GM12878 (cell line): ENCODE data around the gene BUD23. TPM values are rescaled to one million over a fixed set of nuclear protein-coding genes. Genes with fewer than 3 reads are reported as not detected.

Experiments used
- ATAC-seq: fragments of 200-7000 bp; cut with Tn5 transposase; 3 replicates; pipeline ENCODE4 v1.9.1; 2020; ENCODE audit warnings: mild to moderate bottlenecking, moderate library complexity
- BruUV-seq: library from RNA; stranded (reverse); fragments of 400-500 nt; replicated peaks from 2 replicates; lab custom pipeline; 2021; lab: Mats Ljungman, UMichigan
- CTCF ChIA-PET: fragments of 300-600 bp; sonication (Branson Sonifier 250); formaldehyde crosslinking; extraction: SDS; loops from one replicate; lab custom pipeline; 2021; ENCODE audit warnings: inconsistent platforms; lab: Yijun Ruan, JAX
- POLR2A ChIA-PET: fragments of 350-600 bp; formaldehyde crosslinking; extraction: SDS; loops from one replicate; lab custom pipeline; 2021; ENCODE audit warnings: inconsistent platforms; lab: Charles Lee
- RAD21 ChIA-PET: fragments of 300-600 bp; sonication (Branson Sonifier 250); formaldehyde crosslinking; loops from one replicate; lab custom pipeline; 2023; ENCODE audit warnings: antibody characterized with exemption; ENCODE audit not compliant: unreplicated experiment; lab: Charles Lee
- SMC1A ChIA-PET: fragments of 300-600 bp; sonication (Branson Sonifier 250); formaldehyde crosslinking; loops from one replicate; lab custom pipeline; 2023; ENCODE audit not compliant: unreplicated experiment, uncharacterized antibody; lab: Charles Lee
- DNase-seq: peaks from one replicate; pipeline ENCODE4 v3.0.0-alpha.2; 2011; ENCODE audit warnings: low read depth, low spot score
- FAIRE-seq: peaks from 3 replicates; lab custom pipeline; 2011; peaks lifted over from hg19 to GRCh38; lab: Jason Lieb, UNC
- H2AFZ ChIP-seq: 2 replicates; pipeline ENCODE4 v1.6.0; 2011; ENCODE audit warnings: low read depth, low read length, control low read depth; ENCODE audit not compliant: control insufficient read depth
- H3K27ac ChIP-seq: 2 replicates; pipeline ENCODE4 v1.5.1; 2011; ENCODE audit warnings: control low read depth; ENCODE audit not compliant: control insufficient read depth, insufficient read depth
- H3K27me3 ChIP-seq, 2 experiments: replicated peaks in 1 of 2; 2 replicates each; pipeline versions ENCODE4 v1.6.0 to v1.6.1; 2011; ENCODE audit warnings: low read length in 1 of 2; ENCODE audit not compliant: control insufficient read depth in 2 of 2, insufficient read depth in 2 of 2
- H3K36me3 ChIP-seq, 2 experiments: 2 replicates each; pipeline ENCODE4 v1.5.1; 2011; ENCODE audit warnings: low read length in 1 of 2; ENCODE audit not compliant: control insufficient read depth in 2 of 2, insufficient read depth in 2 of 2
- H3K4me1 ChIP-seq: 2 replicates; pipeline ENCODE4 v1.6.1; 2011; ENCODE audit warnings: mild to moderate bottlenecking, low read length, moderate library complexity, mixed read lengths; ENCODE audit not compliant: control insufficient read depth, insufficient read depth
- H3K4me2 ChIP-seq: 2 replicates; pipeline ENCODE4 v1.6.0; 2011; ENCODE audit warnings: control low read depth; ENCODE audit not compliant: control insufficient read depth, insufficient read depth
- H3K4me3 ChIP-seq: fragments of 200-600 bp; sonication (generic); 2 replicates; pipeline ENCODE4 v1.5.1; 2016
- H3K79me2 ChIP-seq: 2 replicates; pipeline ENCODE4 v1.6.0; 2011; ENCODE audit warnings: low read length; ENCODE audit not compliant: control insufficient read depth, insufficient read depth
- H3K9ac ChIP-seq: 2 replicates; pipeline ENCODE4 v1.8.0; 2011; ENCODE audit warnings: low read length, control low read depth, mixed read lengths; ENCODE audit not compliant: control insufficient read depth, insufficient read depth
- H3K9me3 ChIP-seq: replicated peaks from 3 replicates; pipeline ENCODE4 v1.5.1; 2011; ENCODE audit warnings: mild to moderate bottlenecking, low read length; ENCODE audit not compliant: control insufficient read depth, insufficient read depth
- H4K20me1 ChIP-seq: 2 replicates; pipeline ENCODE4 v1.6.0; 2011; ENCODE audit not compliant: control insufficient read depth, insufficient read depth
- EED ChIP-seq: sonication (generic); IDR thresholded peaks from 2 replicates; pipeline ENCODE4 v1.6.1; 2016; ENCODE audit warnings: antibody characterized with exemption, low read depth
- FOXK2 ChIP-seq: fragments of 450-650 bp; IDR thresholded peaks from 2 replicates; pipeline ENCODE4 v1.6.1; 2017; ENCODE audit warnings: mild to moderate bottlenecking, moderate library complexity
- HDAC6 ChIP-seq: fragments of 200-600 bp; sonication (generic); IDR thresholded peaks from one replicate; pipeline ENCODE4 v1.8.0; 2017; ENCODE audit warnings: antibody characterized with exemption; ENCODE audit not compliant: unreplicated experiment
- IRF4 ChIP-seq: IDR thresholded peaks from 2 replicates; pipeline ENCODE4 v1.6.1; 2011; ENCODE audit warnings: low read depth, low read length
- MEF2B ChIP-seq: fragments of 450-650 bp; IDR thresholded peaks from 2 replicates; pipeline ENCODE4 v1.6.1; 2018; ENCODE audit warnings: mild to moderate bottlenecking, moderate library complexity; ENCODE audit not compliant: partially characterized antibody, poor library complexity, severe bottlenecking
- MYC ChIP-seq: IDR thresholded peaks from 2 replicates; pipeline ENCODE4 v1.6.1; 2011; ENCODE audit warnings: mild to moderate bottlenecking, low read length, moderate library complexity, inconsistent platforms; ENCODE audit not compliant: insufficient read depth, insufficient replicate concordance, insufficient read length, severe bottlenecking
- POU2F2 ChIP-seq: IDR thresholded peaks from 3 replicates; pipeline ENCODE4 v1.6.1; 2011; ENCODE audit warnings: low read depth, mild to moderate bottlenecking, low read length, borderline replicate concordance
- RAD51 ChIP-seq: fragments of 450-650 bp; IDR thresholded peaks from 2 replicates; pipeline ENCODE4 v1.6.1; 2016; ENCODE audit warnings: moderate library complexity, mild to moderate bottlenecking, inconsistent platforms
- SMAD1 ChIP-seq: fragments of 450-650 bp; IDR thresholded peaks from 2 replicates; pipeline ENCODE4 v1.6.1; 2018; ENCODE audit warnings: mild to moderate bottlenecking, low read depth; ENCODE audit not compliant: partially characterized antibody
- SRF ChIP-seq, 2 experiments: IDR thresholded peaks; 2 replicates each; pipeline ENCODE4 v1.6.1; 2011; ENCODE audit warnings: low read depth in 2 of 2, low read length in 2 of 2, mild to moderate bottlenecking in 1 of 2, moderate library complexity in 1 of 2
- YBX1 ChIP-seq: fragments of 450-650 bp; IDR thresholded peaks from 2 replicates; pipeline ENCODE4 v1.6.1; 2016; ENCODE audit warnings: antibody characterized with exemption
- WGBS: methylation state at CpG from one replicate; pipeline ENCODE4 v1.1.6; 2016; ENCODE audit warnings: low lambda C conversion rate; ENCODE audit not compliant: insufficient replicate concordance, insufficient coverage; ENCODE audit errors: missing lambda C conversion rate; 5-methylcytosine and 5-hydroxymethylcytosine counted together
- in situ Hi-C: fragments of 300-500 bp; cut with MboI; formaldehyde crosslinking; loops from 9 replicates; pipeline ENCODE4 v1.14.3; 2018; ENCODE audit warnings: mixed read lengths
- intact Hi-C: fragments of 100-400 bp; cut with micrococcal nuclease; formaldehyde crosslinking; loops from one replicate; pipeline ENCODE4 v1.14.2; 2022; ENCODE audit not compliant: unreplicated experiment
- polyA plus RNA-seq, 11 experiments: library from polyadenylated mRNA; depleted of rRNA in 4 of 11; unstranded in 6 of 11; stranded (reverse) in 5 of 11; fragments of >200 nt; fragmentation: Nextera tagmentation in 4 of 11; fragmentation: Illumina TruSeq in 1 of 11; extraction: Ambion mirVana in 4 of 11; extraction: Trizol in 1 of 11; gene quantifications; 1 replicate in 1 of 11; 2 replicates in 10 of 11; pipeline versions ENCODE4 v1.2.1 to v1.2.3, GENCODE V29; 2011 to 2016; ENCODE audit warnings: inconsistent platforms in 2 of 11, missing spikeins in 2 of 11, low read depth in 1 of 11
- total RNA-seq, 4 experiments: library from RNA; depleted of rRNA in 3 of 4; stranded (reverse); fragments of >200 nt in 3 of 4; fragmentation: Illumina TruSeq in 1 of 4; extraction: Trizol in 1 of 4; gene quantifications; 2 replicates each; pipeline versions ENCODE4 v1.2.1 to v1.2.3, GENCODE V29; 2013 to 2021
- TF ChIP-seq, protein P1 (sequence below): fragments of 150-350 bp; IDR thresholded peaks from 2 replicates; pipeline ENCODE4 v1.6.1; 2014; ENCODE audit warnings: mild to moderate bottlenecking, low read depth, low read length
- TF ChIP-seq, protein P2 (sequence below): fragments of 450-650 bp; IDR thresholded peaks from 2 replicates; pipeline ENCODE4 v1.6.1; 2016; ENCODE audit warnings: mild to moderate bottlenecking
- TF ChIP-seq, protein P3 (sequence below): IDR thresholded peaks from 2 replicates; pipeline ENCODE4 v1.6.1; 2012; ENCODE audit warnings: low read depth, low read length, improper control_type of control experiment
- TF ChIP-seq, protein P4 (sequence below): IDR thresholded peaks from 2 replicates; pipeline ENCODE4 v1.6.1; 2012; ENCODE audit warnings: low read length, inconsistent platforms

The BUD23 gene
- total and polyA plus RNA-seq, 10 of the 15 experiments (the other 5 are each of a cell fraction or from before 2014, with no cell fraction given) = 36.4 to 138 (median 99.5) TPM

DNA sequence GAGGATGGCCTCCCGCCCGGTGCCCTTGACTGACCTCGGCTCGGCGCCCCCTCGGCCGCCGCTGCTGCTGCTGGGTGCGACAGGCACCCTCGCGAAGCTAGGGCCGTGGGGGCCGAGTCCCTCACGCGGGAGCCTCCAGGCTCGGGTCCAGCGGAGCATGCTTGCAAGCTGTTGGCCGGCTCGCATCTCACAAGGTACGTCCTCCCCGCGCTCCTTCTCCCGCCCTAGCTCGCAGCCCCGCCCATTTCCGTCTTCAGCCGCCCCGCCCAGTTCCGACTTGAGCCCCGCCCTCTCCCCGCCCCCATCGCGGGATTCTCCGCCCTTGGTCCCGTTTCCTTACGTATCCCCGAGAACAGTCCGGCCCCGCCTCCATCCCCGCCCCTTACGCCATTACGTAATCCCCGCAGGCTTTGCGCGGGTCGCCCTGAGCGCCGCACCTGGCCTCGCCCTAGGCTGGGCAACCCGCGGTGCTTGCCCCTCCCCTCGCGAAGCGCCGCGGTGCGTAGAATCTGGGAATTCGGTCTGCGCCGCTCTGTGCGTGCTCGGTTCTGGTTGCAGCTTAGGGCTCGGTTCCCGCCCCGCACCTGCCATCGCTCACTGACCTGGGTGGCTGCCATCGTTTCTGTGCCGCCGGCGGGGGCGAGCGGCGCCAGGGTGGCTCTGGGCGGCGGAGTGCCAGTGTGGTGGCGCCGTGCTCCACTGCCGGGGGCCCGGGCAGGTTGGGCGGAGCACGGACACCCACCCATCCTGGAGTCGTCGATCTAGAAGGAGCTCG, 55.4 kb downstream of the BUD23 start, which contains the start of gene ABHD11:
TSS of gene ABHD11 (minus strand) at position 191 of the 775 bp plus-strand sequence. CDS start at position 159, 32 bp downstream.
- peak; percentile 66 for FAIRE-seq
- in situ Hi-C loops = no loop called here
- TF ChIP-seq YBX1 (no peak), SMAD1 (no peak), MYC (peak; percentile 57), FOXK2 (no peak), IRF4 (no peak), MEF2B (no peak), EED (peak; percentile 55), SRF (IDR thresholded peaks at IDR 0.05; ENCODE audit: low read depth in 2 of 2, low read length in 2 of 2) (no peak), RAD51 (no peak), HDAC6 (no peak), POU2F2 (peak; percentile 17; the same call in 1 of the 3 replicates)
- TF ChIP-seq, protein P1, sequence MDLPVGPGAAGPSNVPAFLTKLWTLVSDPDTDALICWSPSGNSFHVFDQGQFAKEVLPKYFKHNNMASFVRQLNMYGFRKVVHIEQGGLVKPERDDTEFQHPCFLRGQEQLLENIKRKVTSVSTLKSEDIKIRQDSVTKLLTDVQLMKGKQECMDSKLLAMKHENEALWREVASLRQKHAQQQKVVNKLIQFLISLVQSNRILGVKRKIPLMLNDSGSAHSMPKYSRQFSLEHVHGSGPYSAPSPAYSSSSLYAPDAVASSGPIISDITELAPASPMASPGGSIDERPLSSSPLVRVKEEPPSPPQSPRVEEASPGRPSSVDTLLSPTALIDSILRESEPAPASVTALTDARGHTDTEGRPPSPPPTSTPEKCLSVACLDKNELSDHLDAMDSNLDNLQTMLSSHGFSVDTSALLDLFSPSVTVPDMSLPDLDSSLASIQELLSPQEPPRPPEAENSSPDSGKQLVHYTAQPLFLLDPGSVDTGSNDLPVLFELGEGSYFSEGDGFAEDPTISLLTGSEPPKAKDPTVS = no peak
- TF ChIP-seq, protein P2, sequence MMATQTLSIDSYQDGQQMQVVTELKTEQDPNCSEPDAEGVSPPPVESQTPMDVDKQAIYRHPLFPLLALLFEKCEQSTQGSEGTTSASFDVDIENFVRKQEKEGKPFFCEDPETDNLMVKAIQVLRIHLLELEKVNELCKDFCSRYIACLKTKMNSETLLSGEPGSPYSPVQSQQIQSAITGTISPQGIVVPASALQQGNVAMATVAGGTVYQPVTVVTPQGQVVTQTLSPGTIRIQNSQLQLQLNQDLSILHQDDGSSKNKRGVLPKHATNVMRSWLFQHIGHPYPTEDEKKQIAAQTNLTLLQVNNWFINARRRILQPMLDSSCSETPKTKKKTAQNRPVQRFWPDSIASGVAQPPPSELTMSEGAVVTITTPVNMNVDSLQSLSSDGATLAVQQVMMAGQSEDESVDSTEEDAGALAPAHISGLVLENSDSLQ = 0 out of 2 replicates have a peak, but pooled peaks have one; percentile 14
- TF ChIP-seq, protein P3, sequence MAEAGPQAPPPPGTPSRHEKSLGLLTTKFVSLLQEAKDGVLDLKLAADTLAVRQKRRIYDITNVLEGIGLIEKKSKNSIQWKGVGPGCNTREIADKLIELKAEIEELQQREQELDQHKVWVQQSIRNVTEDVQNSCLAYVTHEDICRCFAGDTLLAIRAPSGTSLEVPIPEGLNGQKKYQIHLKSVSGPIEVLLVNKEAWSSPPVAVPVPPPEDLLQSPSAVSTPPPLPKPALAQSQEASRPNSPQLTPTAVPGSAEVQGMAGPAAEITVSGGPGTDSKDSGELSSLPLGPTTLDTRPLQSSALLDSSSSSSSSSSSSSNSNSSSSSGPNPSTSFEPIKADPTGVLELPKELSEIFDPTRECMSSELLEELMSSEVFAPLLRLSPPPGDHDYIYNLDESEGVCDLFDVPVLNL = no peak
- TF ChIP-seq, protein P4, sequence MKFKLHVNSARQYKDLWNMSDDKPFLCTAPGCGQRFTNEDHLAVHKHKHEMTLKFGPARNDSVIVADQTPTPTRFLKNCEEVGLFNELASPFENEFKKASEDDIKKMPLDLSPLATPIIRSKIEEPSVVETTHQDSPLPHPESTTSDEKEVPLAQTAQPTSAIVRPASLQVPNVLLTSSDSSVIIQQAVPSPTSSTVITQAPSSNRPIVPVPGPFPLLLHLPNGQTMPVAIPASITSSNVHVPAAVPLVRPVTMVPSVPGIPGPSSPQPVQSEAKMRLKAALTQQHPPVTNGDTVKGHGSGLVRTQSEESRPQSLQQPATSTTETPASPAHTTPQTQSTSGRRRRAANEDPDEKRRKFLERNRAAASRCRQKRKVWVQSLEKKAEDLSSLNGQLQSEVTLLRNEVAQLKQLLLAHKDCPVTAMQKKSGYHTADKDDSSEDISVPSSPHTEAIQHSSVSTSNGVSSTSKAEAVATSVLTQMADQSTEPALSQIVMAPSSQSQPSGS = peak; percentile 64; the same call in 1 of the 2 replicates

More for the DNA sequence above, 55.4 kb downstream of the BUD23 start, which contains the start of gene ABHD11:
- Histone ChIP-seq H3K4me1 (no peaks in the 10 kb centered on the region; the same call in 1 of the 2 replicates), H2AFZ (peak within 1 kb of the TSS; percentile 95), H3K27me3 (no peaks in the 10 kb centered on the region), H3K9me3 (no peaks in the 10 kb centered on the region), H4K20me1 (no peaks in the 10 kb centered on the region), H3K4me3 (peak within 1 kb of the TSS; percentile 92), H3K27ac (peak within 1 kb of the TSS; percentile 79), H3K9ac (peak within 1 kb of the TSS; percentile 85), H3K4me2 (peak within 1 kb of the TSS; percentile 96), H3K36me3 (peaks cover 0 to 8% of the 10 kb centered on the region in 2 experiments; a peak in 3 of 4 replicates), H3K79me2 (no peaks in the 10 kb centered on the region; the same call in 1 of the 2 replicates)
- peak; percentile 89 for ATAC-seq
- SMC1A ChIA-PET = interaction anchor here (0.6 to 2.1 kb wide), 3 partner anchors 104 to 836 kb away, joined by 3 to 6 read pairs (median 3); partner anchors contain the start of gene METTL27
- DNase-seq = peak; percentile 90
- POLR2A ChIA-PET = interaction anchor here (0.5 to 1.2 kb wide), 7 partner anchors 212 to 1791 kb away, joined by 3 to 6 read pairs (median 3); partner anchors contain the start of gene BAZ1B
- intact Hi-C loops = loop anchor here (10.0 kb wide), 1 partner anchor 214 kb away; the partner anchor contains the start of gene BAZ1B
- WGBS = under 1% methylated on average over 56 of the region's 84 CpGs
- CTCF ChIA-PET = interaction anchor here (0.5 to 3.6 kb wide), 7 partner anchors 10 to 911 kb away, joined by 3 to 16 read pairs (median 4); partner anchors contain the start of gene TYW1B
- no TSS peak for BruUV-seq
- RAD21 ChIA-PET = interaction anchor here (0.6 to 2.0 kb wide), 11 partner anchors 9 to 234 kb away, joined by 3 to 7 read pairs (median 4); partner anchors contain the start of genes METTL27, STX1A and TBL2
